Central memory CD4-positive, alpha-beta T cell (primary cell): Measurements from ENCODE around the gene ERICH6.

ENCODE experiments used
- DNase-seq: peaks from one replicate; pipeline ENCODE4 v3.0.0; 2022
- total RNA-seq, 3 experiments: gene quantifications; one replicate each; lab custom pipeline; 2026; lab: John Stamatoyannopoulos, UW

Gene ERICH6
- 0 to 0.96 (median 0.27) reads per million in 3 experiments for total RNA-seq

- DNase-seq = peak; percentile 73
These were observed at the start of gene ERICH6 for GRCh38 chr3:150703756-150704344. Gene ERICH6 (minus strand): TSS chr3:150703920. CDS start chr3:150703898, 22 bp downstream.

- no peak for DNase-seq
These were observed 48.1 kb upstream of the ERICH6 start for GRCh38 chr3:150751781-150752263.

GRCh38 chr3:150749255-150749654, 45.5 kb upstream of the ERICH6 start:
- no peak for DNase-seq

GRCh38 chr3:150748684-150749047, 44.9 kb upstream of the ERICH6 start:
- no peak for DNase-seq

GRCh38 chr3:150747886-150748683, 44.4 kb upstream of the ERICH6 start:
- no peak for DNase-seq

GRCh38 chr3:150746791-150747590, 43.3 kb upstream of the ERICH6 start:
- no peak for DNase-seq

- DNase-seq = no peak
These were observed 42.1 kb upstream of the ERICH6 start for GRCh38 chr3:150745832-150746231.

GRCh38 chr3:150744919-150745211, 41.1 kb upstream of the ERICH6 start:
- DNase-seq = no peak

DNA sequence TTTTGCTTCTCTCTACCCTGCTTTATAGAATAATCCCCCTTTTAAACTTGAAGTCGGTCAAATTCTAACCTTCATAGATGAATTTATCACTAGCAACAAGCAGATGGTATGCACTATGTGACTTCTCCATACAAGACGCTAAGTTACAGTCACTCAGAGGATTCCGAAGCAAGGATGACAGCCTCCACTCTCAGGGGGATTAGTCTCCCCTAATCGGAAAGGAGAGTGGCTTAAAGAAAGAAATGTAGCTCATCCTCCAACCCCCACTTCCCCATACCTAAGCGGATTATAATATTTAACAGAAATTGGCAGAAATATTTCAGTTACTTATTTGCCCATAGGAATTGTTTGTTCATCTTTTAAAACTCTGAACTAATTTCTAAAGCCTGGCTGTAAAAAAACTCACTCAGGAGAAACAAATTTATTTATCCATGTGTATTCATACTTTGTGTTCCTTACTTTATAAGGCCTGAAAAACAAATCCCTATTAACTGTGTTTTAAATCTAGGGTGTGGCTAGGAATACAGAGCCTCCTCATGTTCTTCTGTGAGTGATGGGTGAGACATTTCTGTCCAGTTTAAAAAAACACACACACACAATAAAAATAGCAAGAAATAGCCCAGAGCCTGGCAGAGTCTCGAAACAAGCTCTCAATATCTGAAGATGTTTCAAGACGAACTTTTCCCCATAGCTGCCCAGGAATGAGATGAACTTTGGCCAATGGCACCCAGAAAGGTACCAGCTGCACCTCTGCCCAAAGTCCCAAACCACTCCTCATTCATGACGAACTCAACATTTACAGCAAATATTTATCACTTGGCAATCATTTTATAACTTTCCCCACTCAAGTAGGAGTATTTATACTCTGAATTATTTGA, 40.6 kb upstream of the ERICH6 start:
- no peak for DNase-seq

GRCh38 chr3:150743508-150743907, 39.8 kb upstream of the ERICH6 start:
- DNase-seq = no peak

DNA sequence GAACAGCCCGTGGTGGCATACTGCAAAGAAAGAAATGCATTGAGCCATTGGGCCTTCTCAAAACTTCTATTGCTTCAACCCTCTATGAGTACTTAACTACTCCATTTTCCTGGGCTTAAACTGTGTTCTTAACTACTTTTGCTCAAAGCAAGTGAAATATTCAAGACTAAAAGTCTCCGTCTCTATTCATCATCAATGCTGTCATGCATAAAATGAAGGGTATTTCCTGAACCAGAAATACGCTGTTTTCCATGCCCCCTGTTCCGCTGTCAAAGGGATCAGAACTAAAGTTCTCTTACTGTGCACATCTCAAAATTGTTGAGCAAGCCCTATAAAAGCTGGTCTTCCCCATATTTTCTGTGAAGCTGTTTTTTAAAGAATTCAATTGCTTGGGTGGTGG, 39.0 kb upstream of the ERICH6 start:
- no peak for DNase-seq

GRCh38 chr3:150742141-150742523, 38.4 kb upstream of the ERICH6 start:
- no peak for DNase-seq

GRCh38 chr3:150741497-150742140, 37.9 kb upstream of the ERICH6 start:
- DNase-seq = no peak

DNA sequence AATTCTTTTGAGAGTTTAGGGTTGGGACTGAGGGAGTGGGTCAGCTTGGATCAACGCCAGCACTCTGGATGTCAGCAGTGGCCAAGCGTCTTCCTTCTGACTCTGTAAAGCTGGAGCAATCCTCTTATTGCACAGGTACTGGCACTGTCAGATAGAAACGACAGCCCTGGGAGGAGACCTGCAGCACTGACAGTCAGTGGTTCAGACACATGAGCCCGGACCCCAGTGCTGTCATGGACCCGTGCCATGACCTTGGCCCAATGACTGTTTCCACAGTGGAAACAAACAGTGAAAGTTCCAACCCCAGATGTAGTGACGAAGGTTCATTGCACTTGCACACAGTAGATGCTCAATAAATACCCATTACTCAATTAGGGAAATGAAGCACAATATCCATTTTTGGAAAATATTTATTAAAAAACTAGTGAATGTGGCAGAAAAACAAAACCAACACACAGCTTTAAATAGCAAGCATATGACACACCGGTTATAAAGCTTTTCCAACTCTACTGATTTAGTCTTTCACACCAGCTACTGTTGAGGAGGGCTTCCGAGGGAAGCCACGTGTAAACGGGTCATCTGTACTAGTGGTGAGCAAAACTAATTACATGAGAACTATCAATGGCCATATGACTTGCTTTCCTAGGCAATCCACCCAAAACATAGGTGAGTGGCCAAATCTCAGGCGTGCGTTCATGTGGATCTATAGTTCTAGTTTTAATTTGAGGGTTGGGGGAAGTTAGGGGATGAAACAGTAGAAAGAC, 37.2 kb upstream of the ERICH6 start:
- DNase-seq = no peak

- no peak for DNase-seq
These were observed 36.3 kb upstream of the ERICH6 start for GRCh38 chr3:150739877-150740645.

- DNase-seq = no peak
These were observed 35.6 kb upstream of the ERICH6 start for GRCh38 chr3:150739200-150739863.

- DNase-seq = no peak
These were observed 35.0 kb upstream of the ERICH6 start for GRCh38 chr3:150738688-150739087.

DNA sequence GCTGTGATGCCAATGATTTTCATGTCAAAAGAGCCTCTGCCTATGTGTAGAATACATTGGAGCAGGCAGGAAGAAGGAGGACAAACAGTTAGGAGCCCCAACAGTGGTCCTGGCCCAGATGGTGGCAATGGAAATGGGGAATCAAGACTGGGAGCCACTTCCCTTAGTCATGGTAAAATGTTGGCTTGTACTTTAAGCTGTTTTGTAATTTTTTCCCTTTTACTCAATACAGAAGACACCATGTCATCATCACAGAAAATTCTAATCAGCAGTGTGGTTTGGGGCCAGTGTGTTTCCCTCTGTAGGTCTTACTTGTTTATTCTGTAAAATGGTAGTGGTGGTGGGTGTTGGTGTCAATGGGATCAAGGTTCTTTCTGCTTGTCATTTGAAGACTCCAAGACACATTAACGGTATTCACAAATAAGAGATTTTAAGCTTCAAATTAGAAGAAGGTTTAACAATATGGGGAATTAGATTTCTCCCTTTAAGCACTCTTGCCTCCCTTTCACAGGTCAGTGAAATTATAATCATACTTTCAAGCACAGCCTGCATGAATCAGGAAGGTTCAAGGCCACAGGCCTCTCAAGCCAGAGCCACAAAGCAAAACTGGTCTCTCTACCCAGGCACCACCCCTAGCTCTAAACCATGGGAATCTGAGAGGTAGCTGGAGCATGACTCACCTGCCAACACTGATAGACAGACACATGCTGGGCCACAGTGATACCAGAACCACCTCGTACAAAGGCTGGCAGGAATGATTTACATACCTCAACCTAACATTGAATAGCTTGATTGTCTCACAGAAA, 34.4 kb upstream of the ERICH6 start:
- no peak for DNase-seq
